HG03460 (cell line): Measurements from ENCODE around the gene CD48.
A peak's percentile ranks its signal among the peaks of the same experiment; 100 is the strongest.
"Not testable (repeated sequence)": the region's sequence is repeated elsewhere in the genome, so short reads cannot be mapped to it uniquely, and the experiment has no call there.

Source experiments
- ATAC-seq: cut with Tn5 transposase; IDR thresholded peaks from one replicate; pipeline ENCODE4 v1.9.1; 2021; ENCODE audit not compliant: unreplicated experiment

Gene CD48

GRCh38 chr1:160656737-160657136, 54.9 kb downstream of the CD48 start:
- no peak for ATAC-seq

- peak; percentile 43 for ATAC-seq
These were observed 58.0 kb downstream of the CD48 start for GRCh38 chr1:160653620-160654016.

GRCh38 chr1:160652924-160653619, 58.5 kb downstream of the CD48 start:
- ATAC-seq, result peak; percentile 27

GRCh38 chr1:160652065-160652641, 59.5 kb downstream of the CD48 start:
- not testable (repeated sequence) for ATAC-seq

- no peak for ATAC-seq
These were observed 60.1 kb downstream of the CD48 start for GRCh38 chr1:160651433-160652064.

- ATAC-seq, result peak; percentile 10
These were observed 64.3 kb downstream of the CD48 start for GRCh38 chr1:160647329-160647720.

GRCh38 chr1:160646711-160647328, 64.8 kb downstream of the CD48 start, which contains the start of gene SLAMF1:
TSS of gene SLAMF1 (minus strand) at chr1:160647044. CDS start at chr1:160646945, 99 bp downstream.
- ATAC-seq, result peak; percentile 58

GRCh38 chr1:160646180-160646579, 65.4 kb downstream of the CD48 start:
- ATAC-seq, result no peak

GRCh38 chr1:160645386-160646130, 66.1 kb downstream of the CD48 start:
- ATAC-seq, result no peak

GRCh38 chr1:160644399-160644798, 67.2 kb downstream of the CD48 start:
- no peak for ATAC-seq

GRCh38 chr1:160643138-160643537, 68.5 kb downstream of the CD48 start:
- no peak for ATAC-seq

GRCh38 chr1:160642281-160642644, 69.4 kb downstream of the CD48 start:
- ATAC-seq, result no peak

GRCh38 chr1:160641323-160642280, 70.0 kb downstream of the CD48 start:
- ATAC-seq, result no peak

GRCh38 chr1:160640359-160641123, 71.1 kb downstream of the CD48 start:
- ATAC-seq, result no peak

GRCh38 chr1:160639652-160640051, 72.0 kb downstream of the CD48 start:
- no peak for ATAC-seq

- ATAC-seq, result no peak
These were observed 72.7 kb downstream of the CD48 start for GRCh38 chr1:160638926-160639325.

GRCh38 chr1:160638540-160638857, 73.1 kb downstream of the CD48 start:
- ATAC-seq, result no peak

- no peak for ATAC-seq
These were observed 73.6 kb downstream of the CD48 start for GRCh38 chr1:160637821-160638539.

GRCh38 chr1:160637065-160637464, 74.6 kb downstream of the CD48 start:
- no peak for ATAC-seq
